Gastrocnemius medialis (tissue), 4 donors: Measurements from ENCODE around the gene TSPAN16.

ENCODE experiments used
- CTCF ChIP-seq, 5 experiments: fragments of 450-650 bp in 3 of 5; fragments of 200-600 bp in 2 of 5; sonication (generic) in 2 of 5; IDR thresholded peaks in 4 of 5; conservative IDR thresholded peaks in 1 of 5; 1 replicate in 4 of 5; 2 replicates in 1 of 5; pipeline ENCODE4 v1.5.1; 2016 to 2019; ENCODE audit warnings: antibody characterized with exemption in 5 of 5, mild to moderate bottlenecking in 3 of 5, moderate library complexity in 3 of 5
- POLR2A ChIP-seq, 2 donors: fragments of 450-650 bp; IDR thresholded peaks; one replicate each; pipeline ENCODE4 v1.6.1; 2017; ENCODE audit warnings: antibody characterized with exemption in 2 of 2, mild to moderate bottlenecking in 2 of 2, moderate library complexity in 2 of 2

- TF ChIP-seq CTCF (IDR thresholded peaks at IDR 0.05 in 4 of 5, conservative IDR thresholded peaks at IDR 0.05 in 1 of 5) (no peak), POLR2A (IDR thresholded peaks at IDR 0.05) (no peak)
These were observed 47.1 kb upstream of the TSPAN16 start for GRCh38 chr19:11248852-11249251.
